AG10803 (cell line): ENCODE data around the gene BMERB1.

Experiments used
- DNase-seq: peaks from one replicate; pipeline ENCODE4 v3.0.0; 2010; ENCODE audit warnings: low read depth
- H3K4me3 ChIP-seq: 2 replicates; pipeline ENCODE4 v1.5.1; 2011; ENCODE audit warnings: mild to moderate bottlenecking, low read length, control low read depth
- CTCF ChIP-seq: conservative IDR thresholded peaks from 2 replicates; pipeline ENCODE4 v1.5.1; 2011; ENCODE audit warnings: mild to moderate bottlenecking, low read length, control low read depth, inconsistent platforms

Gene BMERB1

DNA sequence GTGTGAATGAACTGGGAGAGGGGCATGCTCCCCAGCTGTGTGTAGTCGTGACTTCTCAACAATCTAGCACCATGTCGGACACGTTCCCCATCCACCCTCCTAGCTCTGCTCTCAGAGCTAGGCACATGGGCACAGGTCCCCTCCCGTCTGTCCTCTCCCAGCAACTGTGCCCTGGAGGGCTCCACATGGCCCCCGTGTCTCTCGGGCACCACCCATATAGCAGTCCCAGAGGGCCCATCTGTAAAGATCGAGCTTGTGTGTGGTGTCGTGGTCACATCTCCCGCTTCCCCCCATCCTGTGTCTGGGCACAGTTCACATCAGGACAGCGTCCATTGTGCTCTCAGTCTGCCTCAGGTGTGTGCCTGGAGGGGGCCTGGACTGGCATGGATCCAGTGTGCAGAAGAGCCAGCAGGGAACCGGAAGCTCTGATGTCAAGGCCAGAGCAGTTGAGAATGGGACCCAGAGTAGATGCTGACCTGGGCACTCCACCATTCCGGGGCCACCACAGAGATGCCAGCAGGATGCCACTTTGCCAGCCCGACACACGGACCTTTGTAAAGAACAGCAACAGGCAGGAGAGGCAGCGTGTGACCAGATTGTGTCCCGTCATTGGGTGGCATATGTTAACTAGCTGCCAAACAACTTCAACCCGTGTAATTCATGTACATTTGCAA lies 152.9 kb downstream of the BMERB1 start:
- TF ChIP-seq CTCF: no peak
- H3K4me3 ChIP-seq: no peak overlapping the region
- no peak for DNase-seq

GRCh38 chr16:15592324-15592723 lies 157.9 kb downstream of the BMERB1 start:
- DNase-seq: no peak
- H3K4me3 ChIP-seq: no peak overlapping the region
- no peak for TF ChIP-seq CTCF

DNA sequence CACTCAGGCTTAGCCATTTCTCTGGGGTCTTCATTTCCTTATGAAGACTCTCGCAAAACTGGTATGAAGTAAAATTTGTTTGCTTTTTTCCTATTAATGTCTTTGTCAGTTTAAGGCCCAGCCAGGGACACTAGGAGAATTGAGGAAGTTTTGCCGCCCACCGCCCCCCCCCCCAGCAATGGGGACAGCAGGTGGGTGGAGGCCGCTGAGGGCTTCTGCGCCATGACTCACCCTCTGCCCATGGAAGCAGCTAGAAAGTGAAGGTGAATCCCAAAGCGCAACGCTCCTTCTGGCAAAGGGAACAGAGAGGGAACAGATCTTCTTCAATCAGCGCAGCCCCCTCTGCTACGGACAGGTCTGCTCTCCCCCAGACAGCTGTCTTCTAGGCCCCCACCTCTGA lies 158.8 kb downstream of the BMERB1 start:
- no peak for DNase-seq
- no peak overlapping the region for H3K4me3 ChIP-seq
- no peak for TF ChIP-seq CTCF

DNA sequence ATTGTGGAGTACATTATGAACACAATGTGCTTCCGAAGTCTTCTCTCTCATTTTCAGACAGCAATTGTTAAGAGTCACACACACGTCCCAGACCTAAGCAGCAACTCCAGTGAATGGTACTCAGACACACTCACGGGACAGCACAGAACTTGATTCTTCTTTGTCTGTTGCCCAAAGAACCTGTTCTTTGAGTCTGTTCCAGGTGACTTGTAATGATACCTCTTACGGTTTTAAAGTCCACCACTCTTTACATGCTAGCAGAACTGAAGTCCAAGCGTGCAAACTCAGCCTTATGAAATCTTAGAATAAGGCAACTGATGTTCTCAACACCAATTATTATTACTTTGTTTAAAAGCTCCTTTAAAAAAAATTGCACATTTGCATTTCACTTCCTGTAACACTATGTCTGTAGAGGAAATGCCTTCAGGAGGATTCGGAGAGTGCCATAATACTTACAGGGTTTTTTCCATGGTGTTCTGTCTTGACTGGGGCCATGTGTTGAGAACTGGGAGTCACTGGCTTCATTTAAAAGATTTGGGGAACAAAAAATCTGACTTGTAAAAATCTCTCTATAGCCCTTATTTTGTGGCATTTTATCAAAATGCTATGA lies 160.4 kb downstream of the BMERB1 start:
- no peak for TF ChIP-seq CTCF
- DNase-seq: no peak
- H3K4me3 ChIP-seq: no peak overlapping the region

GRCh38 chr16:15597135-15597534 lies 162.7 kb downstream of the BMERB1 start:
- no peak for TF ChIP-seq CTCF
- DNase-seq: no peak
- no peak overlapping the region for H3K4me3 ChIP-seq

DNA sequence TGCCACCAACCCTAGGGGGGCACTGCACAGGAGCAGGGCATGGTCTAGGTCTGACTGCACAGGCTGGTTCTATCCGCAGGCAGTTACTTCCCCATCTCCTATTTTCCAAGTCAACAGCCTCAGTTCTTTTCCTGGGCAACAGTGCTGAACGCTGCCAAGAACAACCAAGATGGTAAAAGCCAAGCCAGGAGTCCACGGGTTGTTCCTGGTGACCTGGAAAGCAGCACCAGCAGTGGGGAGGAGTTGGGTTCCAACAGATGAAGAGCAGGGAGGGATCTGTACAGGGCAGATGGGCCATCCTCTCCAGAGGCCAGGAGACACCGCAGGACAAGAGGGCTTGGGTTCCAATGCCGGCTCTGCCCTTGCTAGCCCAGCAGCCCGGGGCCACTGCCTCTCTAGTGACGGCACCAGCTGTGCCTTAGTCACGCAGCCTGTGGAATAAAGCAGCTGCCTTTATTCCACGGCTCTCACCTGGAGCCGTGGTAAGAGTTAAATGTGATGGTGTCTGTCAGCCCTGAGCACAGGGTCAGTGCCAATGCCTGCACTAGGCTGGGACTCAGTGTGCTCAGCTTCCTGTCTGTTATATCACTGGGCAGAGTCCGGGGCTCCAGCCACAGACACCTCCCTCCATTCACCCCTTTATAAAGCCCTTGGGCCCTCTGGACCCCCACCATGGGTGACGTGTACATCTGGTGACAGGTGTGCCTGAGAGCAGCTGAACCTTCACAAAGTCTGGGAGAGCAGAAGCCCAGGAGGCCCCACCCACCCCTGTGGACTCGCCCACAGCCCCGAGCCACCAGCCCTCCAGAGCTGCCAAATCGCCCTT lies 163.6 kb downstream of the BMERB1 start:
- no peak for TF ChIP-seq CTCF

More for the DNA sequence above, 163.6 kb downstream of the BMERB1 start:
- no peak for DNase-seq
- H3K4me3 ChIP-seq: no peak overlapping the region
